ENCODE results near the gene ZC3H13.

DNA sequence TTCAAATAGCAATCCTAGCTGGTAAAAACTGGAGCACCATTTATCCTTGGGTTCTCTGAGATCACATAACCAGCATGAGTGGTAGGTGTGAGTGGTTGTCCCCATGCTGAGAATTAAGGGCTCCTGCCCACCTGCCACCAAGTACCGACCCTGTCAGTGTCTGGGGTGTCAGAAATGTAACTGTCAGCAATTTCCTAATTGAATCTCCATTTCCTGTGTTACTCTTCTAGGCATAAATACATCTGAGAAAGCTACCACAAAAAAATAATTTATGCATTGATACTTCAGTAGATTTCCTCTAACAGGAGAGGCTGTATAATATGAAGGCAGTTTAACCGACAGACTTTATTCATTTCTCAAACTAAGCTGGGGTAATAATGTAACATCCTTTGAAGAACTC lies 27.2 kb upstream of the ZC3H13 start:
- TF ChIP-seq POLR2AphosphoS5 (IDR thresholded peaks at IDR 0.05; ENCODE audit: low read depth, low read length), result no peak
- no peak for TF ChIP-seq TAF1 (IDR thresholded peaks at IDR 0.05; ENCODE audit: borderline replicate concordance, low read depth, low read length)
- no peak for TF ChIP-seq POLR2A (IDR thresholded peaks at IDR 0.05; ENCODE audit: low read depth, low read length)

All from GM12892 (cell line).